Measurements from ENCODE around the gene PTPRR. TPM values are rescaled to one million over a fixed set of nuclear protein-coding genes. Genes with fewer than 3 reads are reported as not detected.

PTPRR gene
- polyA plus RNA-seq, 1 of the 3 experiments (the other 2 are of a cell fraction): 1.4 TPM

GRCh38 chr12:70824511-70824910 lies 96.0 kb downstream of the PTPRR start:
- Histone ChIP-seq H3K36me3 (replicated peaks in 1 of 2; ENCODE audit: control insufficient read depth in 1 of 2, insufficient read depth in 2 of 2, low read length in 1 of 2) (no peaks in the 10 kb centered on the region), H4K20me1 (ENCODE audit: insufficient read depth) (no peaks in the 10 kb centered on the region), H3K9me3 (no peaks in the 10 kb centered on the region), H3K4me2 (no peak overlapping the region), H3K27ac (ENCODE audit: low read depth in 2 of 2, low read length in 1 of 2) (no peak overlapping the region), H3K4me1 (ENCODE audit: control insufficient read depth in 1 of 2, insufficient read depth in 2 of 2, low read depth in 1 of 2, low read length in 1 of 2) (peaks cover 0 to 6% of the 10 kb centered on the region in 2 experiments; a peak in 1 of 4 replicates), H3K27me3 (ENCODE audit: insufficient read depth) (no peaks in the 10 kb centered on the region), H3K4me3 (ENCODE audit: low read depth in 2 of 2, low read length in 1 of 2) (no peak overlapping the region), H3F3A (replicated peaks; ENCODE audit: insufficient read depth) (no peaks in the 10 kb centered on the region), H3K9me2 (no peaks in the 10 kb centered on the region), H3K9ac (no peak overlapping the region), H3K79me2 (ENCODE audit: insufficient read depth) (no peaks in the 10 kb centered on the region), H2AFZ (ENCODE audit: low read depth) (no peak overlapping the region)
- ChIA-PET POLR2A (no interaction called here), CTCF (interaction anchor here (1.6 kb wide), 1 partner anchor 91 kb away, joined by 4 read pairs; no protein-coding TSS in a partner anchor)
- TF ChIP-seq TEAD4 (IDR thresholded peaks at IDR 0.05; ENCODE audit: borderline replicate concordance, insufficient read depth) (no peak), NFIC (IDR thresholded peaks at IDR 0.05; ENCODE audit: borderline replicate concordance) (no peak), CHD2 (IDR thresholded peaks at IDR 0.05; ENCODE audit: low read length, partially characterized antibody) (no peak), RXRA (IDR thresholded peaks at IDR 0.05; ENCODE audit: borderline replicate concordance, low read depth) (no peak), FOXM1 (IDR thresholded peaks at IDR 0.05; ENCODE audit: low read depth) (no peak), POLR2AphosphoS5 (IDR thresholded peaks at IDR 0.05; ENCODE audit: low read depth, low read length) (no peak), PBX3 (IDR thresholded peaks at IDR 0.05) (no peak), RFX5 (IDR thresholded peaks at IDR 0.05; ENCODE audit: low read length) (no peak), ELF1 (IDR thresholded peaks at IDR 0.05) (no peak), MXI1 (IDR thresholded peaks at IDR 0.05; ENCODE audit: low read depth, low read length) (no peak), FOXJ3 (CRISPR knock-in tag; IDR thresholded peaks at IDR 0.05) (no peak), SIN3A (IDR thresholded peaks at IDR 0.05; ENCODE audit: borderline replicate concordance, low read depth, low read length) (no peak), ZBTB33 (IDR thresholded peaks at IDR 0.05; ENCODE audit: borderline replicate concordance, low read depth) (no peak), EP300 (IDR thresholded peaks at IDR 0.05; ENCODE audit: borderline replicate concordance in 1 of 2, low read depth in 1 of 2, low read length in 1 of 2) (no peak), MAX (IDR thresholded peaks at IDR 0.05; ENCODE audit: low read depth) (no peak), IRF3 (IDR thresholded peaks at IDR 0.05; ENCODE audit: low read depth, low read length) (no peak), EZH2phosphoT487 (IDR thresholded peaks at IDR 0.05; ENCODE audit: borderline replicate concordance, low read depth) (no peak), RCOR1 (IDR thresholded peaks at IDR 0.05; ENCODE audit: low read length) (no peak), RAD21 (IDR thresholded peaks at IDR 0.05; ENCODE audit: low read length) (no peak)
- WGBS (ENCODE audit: low lambda C conversion rate): 40% methylated on average over 4 of the region's 4 CpGs
- DNase-seq: no peak
